Hematopoietic multipotent progenitor cell treated with erythropoietin and hydrocortisone succinate and interleukin-3 and kit ligand, for 6 days (in vitro differentiated cells): ENCODE measurements around the gene TAAR2.
"Not testable (repeated sequence)": the region's sequence is repeated elsewhere in the genome, so short reads cannot be mapped to it uniquely, and the experiment has no call there.

Source experiments
- DNase-seq: peaks from one replicate; pipeline ENCODE4 v3.0.0-alpha.2; 2015

TAAR2 gene

DNA sequence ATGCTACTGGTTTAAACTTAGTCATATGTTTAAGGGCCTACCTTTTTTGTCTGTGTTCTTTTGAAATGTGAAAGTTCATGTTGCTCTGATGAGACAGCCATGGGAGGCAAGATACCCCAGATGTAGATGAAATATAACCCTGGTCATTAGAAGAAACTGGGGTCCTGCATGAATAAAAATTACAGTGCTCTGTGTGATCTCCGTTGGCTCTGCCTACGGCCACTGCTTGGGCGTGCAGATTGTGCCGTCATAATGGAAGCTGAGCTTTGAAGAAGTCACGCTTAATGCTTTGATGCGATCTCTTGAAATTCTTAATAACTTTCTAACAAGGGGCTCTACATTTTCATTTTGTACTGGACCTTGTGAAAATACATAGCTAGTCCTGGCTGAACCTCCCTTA, at the start of gene TAAR2:
TAAR2 (minus strand) TSS at position 101 of the 400 bp plus-strand sequence; CDS start at position 101, 0 bp downstream.
- DNase-seq, result no peak

DNA sequence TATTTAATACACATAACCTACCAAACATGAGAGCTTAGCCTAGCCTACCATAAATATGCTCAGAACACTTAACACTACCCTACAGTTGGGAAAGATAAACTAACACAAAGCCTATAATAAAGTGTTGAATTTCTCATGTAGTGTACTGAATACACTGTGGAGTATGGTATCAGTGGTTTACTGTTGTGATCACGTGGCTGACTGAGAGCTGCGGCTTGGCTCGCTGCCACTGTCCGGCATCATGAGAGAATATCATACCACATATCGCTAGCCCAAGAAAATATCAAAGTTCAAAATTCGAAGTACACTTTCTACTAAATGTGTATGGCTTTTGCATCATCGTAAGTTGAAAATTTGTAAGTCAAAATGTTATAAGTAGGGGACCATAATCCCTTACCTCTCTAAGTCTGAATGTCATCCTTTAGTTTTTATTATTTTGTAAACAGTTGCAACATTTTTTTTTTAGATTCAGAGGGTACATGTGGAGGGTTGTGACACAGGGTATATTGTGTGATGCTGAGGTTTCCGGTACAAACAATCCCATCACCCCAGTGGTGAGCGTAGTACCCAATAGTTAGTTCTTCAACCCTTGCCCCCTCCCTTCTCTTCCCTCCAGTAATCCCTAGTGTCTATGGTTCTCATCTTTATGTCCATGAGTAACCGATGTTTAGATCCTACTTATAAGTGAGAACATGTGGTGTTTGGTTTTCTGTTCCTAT, 49.5 kb upstream of the TAAR2 start:
- peak; percentile 43 for DNase-seq

DNA sequence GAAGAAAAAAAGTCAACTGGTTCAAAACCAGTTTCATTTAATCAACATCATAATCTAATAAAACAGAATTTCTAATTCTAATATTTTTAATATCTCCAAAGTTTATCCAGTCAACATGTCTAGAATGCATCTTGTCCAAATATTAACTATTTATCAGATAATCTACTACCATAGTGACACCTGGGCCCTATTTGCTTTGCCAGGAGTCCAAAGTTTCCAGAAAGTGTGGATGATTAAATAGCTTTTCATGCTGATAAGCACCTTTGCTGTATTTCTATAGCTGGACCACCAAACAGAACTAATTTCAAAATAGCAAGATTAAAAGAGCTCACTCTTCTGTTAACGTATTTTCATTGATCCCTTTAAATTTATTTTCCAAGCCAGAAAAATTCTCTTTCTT, 47.2 kb upstream of the TAAR2 start:
- no peak for DNase-seq

- DNase-seq, result peak; percentile 85
Measured at GRCh38 chr6:132669690-132670291, 45.7 kb upstream of the TAAR2 start.

- no peak for DNase-seq
Measured at GRCh38 chr6:132666118-132666517, 42.0 kb upstream of the TAAR2 start.

DNA sequence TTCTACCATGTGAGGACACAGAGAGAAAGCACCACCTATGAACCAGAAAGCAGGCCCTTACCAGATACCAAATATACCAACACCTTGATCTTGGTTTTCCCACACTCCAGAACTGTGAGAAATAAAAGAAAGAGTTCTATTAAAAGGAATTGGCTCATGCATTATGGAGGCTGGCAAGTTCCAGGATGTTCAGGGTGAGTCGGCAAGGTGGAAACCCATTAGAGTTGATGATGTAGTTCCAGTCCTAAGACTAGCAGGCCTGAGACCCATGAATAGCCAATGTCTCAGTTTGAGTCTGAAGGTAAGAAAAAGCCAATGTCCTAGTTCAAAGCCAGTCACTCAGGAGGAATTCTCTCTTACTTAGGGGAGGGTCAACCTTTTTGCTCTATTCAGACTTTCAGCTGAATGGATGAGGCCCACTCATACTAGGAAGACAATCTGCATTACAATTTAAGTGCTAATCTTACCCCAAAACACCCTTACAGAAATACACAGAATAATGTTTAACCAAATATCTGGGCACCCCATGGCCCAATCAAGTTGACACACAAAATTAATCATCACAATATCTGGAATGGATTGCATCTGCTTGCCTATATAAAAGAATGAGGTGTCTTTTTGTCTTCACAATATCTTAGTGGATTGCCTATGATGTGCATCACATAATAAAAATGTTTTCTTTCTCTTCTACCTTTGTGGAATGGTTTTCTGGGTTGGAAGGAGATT, 40.4 kb upstream of the TAAR2 start:
- no peak for DNase-seq

GRCh38 chr6:132663661-132664060, 39.6 kb upstream of the TAAR2 start:
- no peak for DNase-seq

GRCh38 chr6:132661906-132662305, 37.8 kb upstream of the TAAR2 start:
- no peak for DNase-seq

DNA sequence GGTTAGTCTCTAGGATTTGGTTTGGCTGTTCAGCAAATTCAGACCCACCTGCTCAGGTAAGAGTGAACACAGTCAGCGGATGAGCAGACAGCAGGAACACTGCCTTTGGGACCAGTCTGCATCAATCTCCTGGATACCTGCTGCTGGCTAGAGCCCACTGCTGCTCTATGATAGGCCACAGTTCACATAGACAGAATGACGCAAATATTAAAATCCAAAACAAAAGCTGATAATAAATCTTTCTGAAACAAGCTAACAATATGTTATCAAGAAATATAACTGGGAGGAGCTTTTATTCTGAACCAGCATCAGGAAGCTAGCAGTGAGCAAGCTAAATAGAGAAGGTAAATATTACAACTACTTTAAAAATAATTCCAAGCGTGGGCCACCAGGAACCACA, 35.0 kb upstream of the TAAR2 start, which contains the start of gene TAAR1:
TAAR1 (minus strand) TSS at position 101 of the 400 bp plus-strand sequence. CDS start 13,179 bp downstream, outside the sequence.
- DNase-seq, result no peak

DNA sequence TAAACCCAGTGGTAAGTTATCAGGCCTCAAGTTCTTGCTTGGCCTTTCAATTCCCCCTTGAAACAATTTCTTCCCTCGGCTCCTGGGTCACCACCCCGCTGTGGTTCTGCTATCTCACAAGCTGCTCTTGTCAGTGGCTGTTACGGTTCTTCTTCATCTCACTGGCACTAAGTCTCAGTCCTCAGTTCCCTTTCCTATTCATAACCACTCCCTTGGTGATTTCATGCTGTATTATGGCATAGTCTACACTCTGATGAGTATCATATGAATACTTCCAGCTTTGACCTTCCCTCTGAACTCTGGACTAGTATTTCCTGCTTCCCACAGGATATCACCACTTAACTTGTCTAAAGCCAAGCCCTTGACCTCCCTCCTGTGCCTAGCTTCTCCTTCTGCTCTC, 27.0 kb upstream of the TAAR2 start:
- DNase-seq, result no peak

- no peak for DNase-seq
Measured at GRCh38 chr6:132650429-132650828, 26.4 kb upstream of the TAAR2 start.

DNA sequence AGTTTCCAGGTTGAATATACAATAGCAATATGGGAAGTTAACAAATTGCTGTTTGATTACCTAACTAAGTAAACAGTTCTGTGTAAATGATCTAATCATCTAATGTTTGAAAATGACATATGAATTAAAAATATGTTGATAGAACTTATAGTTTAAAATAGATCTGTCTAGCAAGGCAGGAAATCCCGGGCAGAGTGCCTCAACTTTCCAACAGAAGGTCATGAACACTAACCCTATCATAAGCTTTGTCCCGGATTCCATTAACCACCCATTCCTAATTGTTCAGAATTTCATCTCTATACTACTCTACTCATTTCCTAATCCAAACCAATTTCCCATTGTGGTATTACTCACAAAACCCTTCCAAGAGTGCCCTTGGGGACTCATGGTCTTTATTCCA, 24.8 kb upstream of the TAAR2 start:
- DNase-seq, result no peak

GRCh38 chr6:132648356-132648755, 24.3 kb upstream of the TAAR2 start:
- peak; percentile 5 for DNase-seq

GRCh38 chr6:132643547-132643946, 19.5 kb upstream of the TAAR2 start:
- DNase-seq, result no peak

DNA sequence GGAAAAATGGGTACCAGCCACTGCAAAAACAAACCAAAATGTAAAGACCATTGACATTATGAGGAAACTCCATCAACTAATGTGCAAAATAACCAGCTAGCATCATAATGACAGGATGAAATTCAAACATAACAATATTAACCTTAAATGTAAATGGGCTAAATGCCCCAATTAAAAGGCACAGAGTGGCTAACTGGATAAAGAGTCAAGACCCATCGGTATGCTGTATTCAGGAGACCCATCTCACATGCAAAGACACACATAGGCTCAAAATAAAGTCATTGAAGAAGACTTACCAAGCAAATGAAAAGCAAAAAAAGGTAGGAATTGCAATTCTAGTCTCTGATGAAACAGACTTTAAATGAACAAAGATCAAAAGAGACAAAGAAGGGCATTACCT, 13.1 kb upstream of the TAAR2 start:
- not testable (repeated sequence) for DNase-seq

GRCh38 chr6:132635906-132636305, 11.8 kb upstream of the TAAR2 start:
- not testable (repeated sequence) for DNase-seq

GRCh38 chr6:132635288-132635687, 11.2 kb upstream of the TAAR2 start:
- not testable (repeated sequence) for DNase-seq

- DNase-seq, result no peak
Measured at GRCh38 chr6:132634796-132635195, 10.7 kb upstream of the TAAR2 start.

GRCh38 chr6:132633362-132633761, 9.3 kb upstream of the TAAR2 start:
- DNase-seq, result no peak

GRCh38 chr6:132623106-132623845, 799 bp downstream of the TAAR2 start:
- no peak for DNase-seq

DNA sequence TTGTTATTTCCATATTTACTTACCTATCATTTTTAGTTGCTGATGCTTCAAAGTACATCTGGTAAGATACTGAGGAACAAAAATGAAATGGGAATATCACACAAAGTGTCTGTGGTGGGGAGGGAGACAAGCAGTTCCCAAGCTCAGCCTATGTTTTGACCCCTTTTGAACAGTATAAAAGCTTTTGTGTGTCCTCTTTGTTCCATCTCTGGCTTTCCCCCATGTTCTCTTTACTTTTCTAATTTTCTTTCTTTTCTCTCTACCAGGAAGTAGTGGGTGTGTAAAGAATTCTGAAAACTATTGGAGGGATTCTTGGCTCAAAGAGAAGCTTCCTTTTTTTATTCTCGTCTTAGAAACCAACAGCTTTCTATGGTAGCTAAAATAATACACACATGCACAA, 7.4 kb downstream of the TAAR2 start:
- no peak for DNase-seq

- no peak for DNase-seq
Measured at GRCh38 chr6:132614554-132614953, 9.5 kb downstream of the TAAR2 start.

GRCh38 chr6:132612449-132613108, 11.5 kb downstream of the TAAR2 start:
- no peak for DNase-seq
